HG02973 (cell line): Measurements from ENCODE around the gene KCNJ10.
"Not testable (repeated sequence)": the region's sequence is repeated elsewhere in the genome, so short reads cannot be mapped to it uniquely, and the experiment has no call there.

Source experiments
- ATAC-seq: cut with Tn5 transposase; IDR thresholded peaks from one replicate; pipeline ENCODE4 v1.9.1; 2021; ENCODE audit warnings: moderate library complexity; ENCODE audit not compliant: unreplicated experiment

The KCNJ10 gene

DNA sequence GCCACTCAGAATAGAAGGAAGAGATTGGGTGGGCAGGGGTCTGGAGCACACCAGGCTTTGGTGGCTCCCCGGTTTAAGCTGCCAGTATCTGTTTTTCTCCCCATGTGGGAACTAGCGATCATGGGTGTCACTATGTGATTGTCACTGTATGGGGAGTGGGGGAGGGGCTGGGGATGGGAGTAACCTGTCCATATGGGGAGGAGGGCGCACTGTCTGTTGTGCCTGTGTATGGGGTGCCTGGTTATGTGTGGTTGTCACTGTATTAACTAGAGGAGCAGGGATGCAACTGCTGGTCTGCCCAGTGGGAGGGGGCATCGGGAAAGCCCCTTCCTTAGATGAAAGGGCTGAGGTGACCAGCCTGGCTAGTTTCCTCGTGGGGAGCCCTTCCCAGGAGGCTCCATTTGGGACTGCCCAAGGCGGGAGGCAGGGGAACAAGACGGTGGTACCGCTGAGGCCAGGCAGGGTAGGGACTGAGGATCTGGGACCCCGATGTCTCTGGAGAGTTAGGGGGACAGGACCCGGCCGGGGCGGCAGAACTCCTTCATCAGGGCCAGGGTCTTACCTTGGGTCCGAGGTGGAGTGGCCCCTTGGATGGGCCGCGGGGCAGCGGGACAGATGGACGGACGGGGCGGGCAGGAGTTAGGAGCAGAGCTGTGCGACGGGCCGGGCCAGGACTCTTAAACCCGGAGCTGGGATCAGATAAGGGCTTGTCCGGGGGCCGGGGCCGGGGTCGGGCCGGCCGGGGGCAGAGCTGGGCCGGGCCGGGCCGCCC, at the start of gene KCNJ10:
Gene KCNJ10, minus strand, starts transcription at position 701 of the 772 bp plus-strand sequence. CDS start 27,628 bp downstream, outside the sequence.
- ATAC-seq, result no peak

DNA sequence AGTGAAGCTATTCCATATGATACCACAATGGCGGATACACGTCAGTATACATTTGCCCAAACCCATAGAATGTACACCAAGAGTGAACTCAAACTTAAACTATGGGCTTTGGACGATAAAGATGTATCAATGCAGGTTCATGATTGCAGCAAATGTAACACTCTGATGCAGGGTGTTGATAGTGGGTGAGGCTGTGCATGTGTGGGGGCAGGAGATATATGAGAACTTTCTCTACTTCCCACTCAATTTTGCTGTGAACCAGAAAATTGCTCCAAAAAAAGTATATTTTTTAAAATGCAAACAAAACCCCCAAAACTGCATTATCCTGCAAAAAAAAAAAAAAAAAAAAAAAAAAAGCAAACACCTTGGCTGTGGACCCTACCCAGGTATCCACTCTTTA, 49.0 kb upstream of the KCNJ10 start:
- no peak for ATAC-seq

DNA sequence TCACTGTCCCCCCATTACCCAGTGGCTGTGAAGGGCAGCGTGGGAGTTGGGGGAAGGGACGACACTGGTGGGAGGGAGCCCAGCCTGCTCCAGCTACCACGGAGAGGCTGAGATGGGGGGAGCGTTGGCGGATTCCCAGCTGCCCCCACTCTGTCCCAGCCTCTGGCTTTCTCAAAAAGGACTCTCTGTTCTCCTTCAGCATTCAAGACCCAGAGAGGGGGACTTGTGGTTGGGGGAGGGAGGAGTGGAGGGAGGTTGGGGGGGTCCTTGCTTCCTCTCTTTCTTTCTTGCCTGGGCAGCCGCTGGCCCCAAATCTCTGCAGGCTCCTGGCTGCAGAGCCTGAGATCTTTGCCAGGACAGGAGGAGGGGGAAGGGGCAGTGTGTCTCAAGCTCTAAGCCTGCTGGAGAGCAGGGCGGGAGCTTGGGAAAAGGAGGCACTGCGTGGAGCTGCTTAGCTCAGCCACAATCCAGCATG, 47.8 kb upstream of the KCNJ10 start:
- no peak for ATAC-seq

DNA sequence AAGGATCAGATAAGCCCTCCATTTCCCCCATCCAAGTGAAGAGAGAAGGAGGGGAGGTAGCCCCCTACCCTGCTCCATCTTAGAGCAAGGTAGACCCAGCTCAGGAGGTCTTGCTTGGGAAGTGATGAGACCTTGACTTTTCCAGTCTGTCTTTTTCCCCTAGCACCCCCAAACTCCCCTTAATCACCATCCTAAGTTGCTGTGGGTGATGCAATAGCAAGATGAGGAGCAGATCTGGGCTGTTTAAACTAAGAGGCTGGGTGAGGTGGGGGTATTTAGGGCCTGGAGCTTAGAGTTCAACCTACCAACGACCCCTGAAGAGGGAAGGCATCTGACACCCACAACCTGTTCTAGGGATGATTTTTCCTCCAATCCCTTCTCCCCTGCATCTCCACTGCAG, 47.3 kb upstream of the KCNJ10 start:
- no peak for ATAC-seq

DNA sequence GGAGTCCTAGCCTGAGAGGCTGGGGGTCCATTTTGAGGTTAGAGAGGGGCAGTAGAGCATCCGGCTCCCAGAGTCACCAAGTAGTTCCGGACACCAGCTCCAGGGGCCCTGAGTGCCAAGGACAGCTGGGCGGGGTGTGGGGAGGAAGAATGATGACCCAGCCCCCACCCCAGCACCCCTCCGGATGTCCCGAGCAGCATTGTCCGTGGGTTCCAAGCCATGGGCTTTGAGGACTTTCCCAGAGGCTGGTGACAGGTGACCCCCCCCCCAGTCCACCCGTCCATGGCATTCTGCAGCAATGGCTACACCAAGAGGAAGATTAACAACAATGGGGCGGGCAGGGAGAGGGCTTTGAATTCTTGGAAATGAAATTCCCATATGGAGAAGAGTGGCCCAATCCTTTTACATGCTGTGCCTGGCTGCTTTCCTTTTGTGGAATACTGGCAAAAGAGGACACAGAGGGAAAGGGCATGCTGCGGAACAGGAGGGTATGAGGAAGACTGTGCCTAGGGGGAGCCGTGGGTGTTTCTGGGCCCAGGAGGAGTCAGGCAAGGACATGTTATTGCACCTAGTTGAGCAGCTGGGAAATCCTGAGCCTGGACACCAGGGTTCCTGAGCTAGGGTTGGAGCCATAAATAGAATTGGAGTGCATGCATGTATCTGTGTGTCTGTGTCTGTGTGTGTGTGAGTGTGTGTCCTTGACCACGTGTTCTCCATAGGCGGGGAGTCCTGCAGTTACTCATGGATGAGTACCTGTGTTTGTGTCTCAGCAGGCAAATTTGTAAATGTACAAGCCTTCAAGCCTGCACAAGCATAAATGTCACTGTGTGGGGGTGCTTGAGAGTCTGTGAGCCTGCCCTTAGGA, 46.6 kb upstream of the KCNJ10 start:
- no peak for ATAC-seq

DNA sequence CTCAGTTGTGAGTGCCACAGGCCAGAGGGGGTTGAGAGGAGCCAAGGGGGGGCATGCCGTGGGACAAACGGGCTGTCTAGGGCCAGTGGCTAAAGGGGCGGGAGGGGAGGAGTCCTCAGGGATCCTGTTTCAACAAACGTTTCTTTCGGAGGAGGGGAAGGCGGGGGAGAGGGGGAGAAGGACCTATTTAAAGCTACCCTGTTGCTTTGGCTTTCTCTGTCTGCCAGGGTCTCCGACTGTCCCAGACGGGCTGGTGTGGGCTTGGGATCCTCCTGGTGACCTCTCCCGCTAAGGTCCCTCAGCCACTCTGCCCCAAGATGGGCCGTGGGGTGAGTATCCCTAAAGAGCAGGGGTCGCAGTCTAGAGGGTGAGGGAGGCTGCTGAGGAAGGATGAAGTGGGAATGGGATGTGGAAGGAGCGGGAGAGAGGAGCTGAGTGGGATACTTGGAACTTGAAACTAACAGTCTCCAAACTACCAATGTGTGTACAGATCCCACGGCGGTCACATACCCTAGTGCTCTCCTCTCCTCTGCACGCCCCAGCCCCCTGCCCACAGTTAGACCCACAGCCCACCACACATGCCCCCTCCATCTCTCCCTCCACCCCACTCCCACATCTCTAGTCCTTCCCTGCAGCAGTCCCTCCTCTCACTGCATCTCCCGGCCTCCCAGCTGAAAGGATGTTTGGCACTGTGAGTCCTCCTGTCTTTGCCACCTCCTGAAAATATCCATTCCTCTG, 45.8 kb upstream of the KCNJ10 start, which contains the start of gene ATP1A2:
Gene ATP1A2, plus strand, starts transcription at position 215 of the 738 bp plus-strand sequence. Its CDS starts 103 bp downstream, at position 318.
- ATAC-seq, result no peak

DNA sequence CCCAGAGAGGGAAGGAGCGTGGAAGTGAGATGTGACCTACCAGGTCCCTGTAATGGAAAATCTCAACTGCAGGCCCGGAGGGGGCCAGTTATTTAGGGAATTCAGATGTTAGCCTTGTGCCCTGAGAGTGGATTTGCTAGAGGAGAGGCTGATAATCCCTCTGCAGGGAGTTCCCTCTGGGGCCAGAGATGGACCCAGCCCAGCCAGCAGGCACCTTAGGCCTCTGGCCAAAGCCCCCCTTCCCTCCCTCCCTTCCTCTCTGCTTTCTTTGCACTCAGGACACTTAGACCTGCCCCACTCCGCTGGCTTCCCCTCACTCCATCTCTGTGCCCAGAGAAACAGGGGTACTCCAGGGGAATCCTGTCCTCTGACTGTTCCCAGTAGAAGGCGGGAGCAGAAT, 44.1 kb upstream of the KCNJ10 start:
- no peak for ATAC-seq

DNA sequence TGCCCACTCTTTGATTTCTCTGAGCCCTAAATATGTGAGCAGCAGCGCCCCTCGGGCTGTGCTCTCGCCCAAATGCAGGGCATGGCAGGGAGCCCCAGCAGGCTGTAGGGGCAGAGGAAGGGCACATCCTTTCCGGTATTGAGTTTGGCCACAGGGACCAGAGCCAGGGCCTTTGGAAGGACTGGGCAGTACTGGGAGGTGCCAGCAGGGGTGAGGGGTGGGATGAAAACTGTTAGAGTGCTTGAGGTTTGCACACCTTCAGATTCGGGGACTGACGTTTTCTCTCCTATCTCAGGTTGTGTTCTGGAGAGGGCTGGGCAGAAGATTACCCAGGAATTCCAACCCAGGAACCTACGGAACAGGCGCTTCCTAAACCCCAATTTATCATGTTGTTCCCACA, 43.4 kb upstream of the KCNJ10 start:
- no peak for ATAC-seq

DNA sequence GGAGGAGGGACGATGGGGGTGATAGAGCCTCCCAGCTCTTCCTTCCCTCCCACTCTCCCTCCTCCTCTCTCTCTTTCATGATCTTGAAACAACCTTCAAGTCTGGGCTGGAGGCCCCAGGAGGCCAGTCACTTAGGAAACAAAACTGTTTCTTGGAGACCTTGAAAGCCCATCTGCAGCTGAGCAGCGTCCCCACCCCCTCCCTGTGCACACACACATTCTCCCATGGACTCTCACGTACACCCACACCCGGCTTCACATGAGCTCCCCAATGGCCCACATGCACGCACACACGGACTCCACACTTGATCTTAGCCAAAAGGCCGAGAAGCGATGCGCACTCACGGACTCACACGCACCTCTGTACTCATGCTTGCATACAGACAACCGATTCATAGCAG, 42.4 kb upstream of the KCNJ10 start:
- ATAC-seq, result no peak

DNA sequence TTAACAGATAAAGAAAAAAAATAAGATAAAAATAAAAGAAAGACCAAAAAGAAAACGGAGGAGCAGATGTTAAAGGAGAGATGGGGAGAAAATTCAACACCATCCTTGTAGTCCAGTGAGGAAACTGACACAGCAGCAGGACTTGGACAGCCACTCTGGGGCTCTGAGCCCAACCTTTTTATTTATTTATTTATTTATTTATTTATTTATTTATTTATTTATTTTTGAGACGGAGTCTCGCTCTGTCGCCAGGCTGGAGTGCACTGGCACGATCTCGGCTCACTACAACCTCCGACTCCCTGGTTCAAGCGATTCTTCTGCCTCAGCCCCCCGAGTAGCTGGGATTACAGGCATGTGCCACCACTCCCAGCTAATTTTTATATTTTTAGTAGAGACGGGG, 41.5 kb upstream of the KCNJ10 start:
- not testable (repeated sequence) for ATAC-seq

DNA sequence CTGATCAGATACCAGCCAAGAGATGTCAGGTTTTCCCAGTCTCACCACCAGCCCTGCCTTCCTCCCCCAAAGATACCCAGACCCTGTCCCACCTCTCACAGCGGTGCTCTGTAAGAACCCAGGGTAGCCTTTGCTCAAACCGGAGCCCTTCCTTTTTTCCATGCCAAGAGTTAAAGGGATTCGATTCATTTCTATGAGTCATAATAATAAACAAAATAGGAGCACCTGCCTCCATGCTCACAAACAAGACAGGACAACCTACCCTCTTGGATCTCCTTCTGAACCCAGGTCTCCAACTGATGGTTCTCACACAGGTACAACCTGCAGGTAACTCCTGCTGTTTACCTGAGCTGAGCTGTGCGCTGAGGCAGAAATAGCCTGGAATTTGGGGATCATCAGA, 39.7 kb upstream of the KCNJ10 start:
- no peak for ATAC-seq

DNA sequence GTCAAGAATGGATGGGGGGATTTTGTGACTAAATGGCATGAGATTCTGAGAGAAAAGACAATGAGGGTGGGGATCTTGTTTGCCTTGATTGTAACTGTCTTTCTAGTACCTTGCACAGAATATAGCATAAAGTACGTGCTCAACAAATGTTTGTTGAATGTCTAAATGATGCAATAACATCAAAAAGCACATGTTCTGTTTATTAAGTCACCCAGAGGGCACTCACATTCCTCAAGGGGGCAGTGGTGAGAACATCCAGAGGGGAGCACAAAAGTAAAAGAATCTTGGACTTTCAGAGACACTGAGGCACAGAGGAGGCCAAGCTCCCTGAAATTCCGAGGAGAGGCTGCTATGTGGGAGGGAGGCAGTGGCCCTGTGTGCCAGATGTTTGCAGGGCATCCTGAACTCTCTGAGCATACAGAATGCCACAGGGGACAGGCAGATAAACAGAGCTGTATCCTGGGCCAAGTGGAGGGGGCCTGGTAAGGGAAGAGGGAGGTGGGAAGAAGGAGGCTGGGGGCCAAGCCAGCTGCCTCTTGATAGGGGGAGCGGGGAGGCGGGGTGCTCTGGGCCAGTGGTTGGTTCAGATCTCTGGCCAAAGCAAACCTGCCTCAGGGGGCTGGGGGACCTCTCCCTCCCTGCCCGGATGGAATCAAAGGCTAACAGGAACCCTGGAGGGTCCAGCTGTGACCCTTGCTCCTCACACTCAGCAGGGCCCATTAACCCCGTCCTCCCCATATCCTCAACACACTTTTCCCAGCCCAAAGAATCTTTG, 39.1 kb upstream of the KCNJ10 start:
- no peak for ATAC-seq

DNA sequence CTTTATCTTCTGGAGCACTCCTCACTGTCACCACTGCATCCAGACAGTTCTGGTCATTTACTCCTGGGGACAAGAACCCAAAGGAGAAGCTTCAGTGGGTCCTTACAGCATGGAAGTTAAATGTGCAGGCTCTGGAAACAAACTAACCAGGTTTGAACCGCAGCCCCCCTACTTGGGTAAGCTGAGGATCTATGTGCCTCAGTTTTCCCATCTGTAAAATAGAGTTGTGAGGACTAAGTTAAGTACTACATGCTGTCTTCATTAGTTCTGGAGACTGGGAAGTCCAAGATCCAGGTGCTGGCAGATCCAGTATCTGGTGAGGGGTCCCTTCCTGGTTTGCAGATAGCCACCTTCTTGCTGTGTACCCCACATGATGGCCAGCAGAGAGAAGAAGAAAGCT, 37.6 kb upstream of the KCNJ10 start:
- ATAC-seq, result no peak

DNA sequence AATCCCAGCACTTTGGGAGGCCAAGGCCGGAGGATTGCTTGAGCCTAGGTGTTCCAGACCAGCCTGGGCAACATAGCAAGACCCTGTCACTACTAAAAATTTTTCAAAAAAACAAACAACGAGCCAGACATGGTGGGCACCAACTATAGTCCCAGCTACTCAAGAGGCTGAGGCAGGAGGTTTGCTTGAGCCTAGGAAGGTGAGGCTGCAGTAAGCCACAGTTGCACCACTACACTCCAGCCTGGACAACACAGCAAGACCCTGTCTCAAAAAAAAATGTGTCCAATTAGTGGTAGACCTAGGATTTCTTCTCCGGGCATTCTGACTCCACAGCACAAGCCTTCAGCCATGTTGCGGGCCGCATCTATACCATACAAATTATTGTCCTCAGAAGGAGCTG, 35.2 kb upstream of the KCNJ10 start:
- ATAC-seq, result no peak

DNA sequence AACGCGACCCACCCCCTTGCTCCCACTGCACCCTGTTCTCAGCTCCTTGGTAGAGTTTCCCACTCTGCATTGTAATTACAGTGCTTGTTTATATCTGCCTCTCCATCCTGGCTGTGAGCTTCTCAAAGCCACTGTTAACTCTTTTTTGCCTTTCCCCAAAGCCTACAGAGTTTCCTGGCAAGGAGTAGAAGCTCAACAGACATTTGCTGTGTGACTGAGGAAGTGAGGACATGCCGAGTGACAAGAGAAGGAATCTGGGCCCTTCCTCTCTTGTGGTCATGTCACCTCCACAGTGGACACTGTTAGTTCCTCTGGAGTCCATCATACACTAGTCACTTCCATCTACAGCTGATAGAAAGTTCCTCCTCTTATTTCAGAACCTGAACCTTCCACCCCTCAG, 34.5 kb upstream of the KCNJ10 start:
- ATAC-seq, result no peak

DNA sequence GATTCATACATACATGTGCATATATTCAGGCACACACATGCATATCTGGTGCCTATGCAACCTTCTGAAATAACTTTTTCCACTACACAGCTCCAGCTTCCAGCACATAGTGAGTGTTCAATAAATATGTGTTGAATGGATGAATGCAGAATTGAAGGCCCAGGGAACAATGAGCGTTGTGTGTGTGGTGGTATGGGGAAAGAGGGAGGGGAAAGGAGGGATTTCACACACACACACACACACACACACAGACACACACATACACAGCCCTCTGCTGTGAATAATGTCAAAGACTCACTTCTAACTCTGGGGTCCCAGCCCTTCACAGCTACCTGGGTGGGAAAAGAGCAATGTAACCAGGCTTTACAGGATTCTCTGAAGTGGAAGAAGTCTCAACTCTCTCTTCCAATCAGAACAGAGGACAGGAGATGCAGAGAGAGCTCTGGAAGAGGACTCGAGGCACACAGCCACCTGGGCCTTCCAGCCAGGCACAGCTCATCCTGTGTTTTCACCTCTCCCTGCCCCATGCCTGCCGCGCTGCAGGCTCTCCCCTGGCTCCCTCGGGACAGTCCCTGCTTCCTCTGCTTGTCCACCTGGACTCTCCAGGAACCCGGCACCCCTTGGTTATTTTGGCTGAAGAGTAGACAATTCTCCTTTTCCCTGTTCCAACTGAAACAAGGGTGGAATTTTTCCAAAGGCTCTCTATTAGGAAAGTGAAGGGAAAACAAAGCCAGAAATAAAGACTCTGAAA, 33.9 kb upstream of the KCNJ10 start:
- no peak for ATAC-seq

DNA sequence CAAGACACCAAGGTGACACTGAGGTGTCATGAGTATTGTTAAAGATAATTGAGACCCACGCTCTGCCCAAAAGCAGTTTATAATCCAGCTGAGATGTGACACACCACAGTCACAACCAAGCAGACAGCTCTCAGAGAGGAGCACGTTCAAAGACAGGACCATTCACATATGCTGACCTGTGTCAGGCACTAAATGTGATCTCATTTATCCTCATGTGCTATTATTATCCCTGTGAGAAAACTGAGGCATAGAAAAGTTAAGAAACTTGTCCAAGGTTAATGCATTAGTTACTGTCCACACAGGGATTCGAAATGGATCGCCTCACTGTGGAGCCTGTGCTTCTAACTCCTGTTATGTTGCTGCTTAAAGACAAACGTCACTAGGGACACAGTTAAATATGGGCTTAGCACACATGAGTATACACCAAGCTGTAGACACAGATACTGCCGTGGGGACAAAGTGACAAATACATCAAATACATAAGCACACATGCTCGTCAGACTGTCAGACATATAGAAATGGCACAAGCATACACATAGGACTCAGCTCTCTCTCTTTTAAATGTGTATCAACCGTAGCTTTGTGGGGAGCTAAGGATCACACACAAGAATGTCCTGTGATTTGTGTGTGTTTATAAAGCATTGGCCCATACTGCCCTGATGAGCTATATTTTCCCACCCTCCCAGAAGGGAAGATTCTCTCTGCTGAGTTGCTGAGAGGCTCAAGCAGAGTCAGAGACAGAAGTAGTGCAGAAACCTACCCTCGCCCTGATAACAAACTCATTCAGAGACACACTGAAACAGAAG, 32.0 kb upstream of the KCNJ10 start:
- ATAC-seq, result no peak

DNA sequence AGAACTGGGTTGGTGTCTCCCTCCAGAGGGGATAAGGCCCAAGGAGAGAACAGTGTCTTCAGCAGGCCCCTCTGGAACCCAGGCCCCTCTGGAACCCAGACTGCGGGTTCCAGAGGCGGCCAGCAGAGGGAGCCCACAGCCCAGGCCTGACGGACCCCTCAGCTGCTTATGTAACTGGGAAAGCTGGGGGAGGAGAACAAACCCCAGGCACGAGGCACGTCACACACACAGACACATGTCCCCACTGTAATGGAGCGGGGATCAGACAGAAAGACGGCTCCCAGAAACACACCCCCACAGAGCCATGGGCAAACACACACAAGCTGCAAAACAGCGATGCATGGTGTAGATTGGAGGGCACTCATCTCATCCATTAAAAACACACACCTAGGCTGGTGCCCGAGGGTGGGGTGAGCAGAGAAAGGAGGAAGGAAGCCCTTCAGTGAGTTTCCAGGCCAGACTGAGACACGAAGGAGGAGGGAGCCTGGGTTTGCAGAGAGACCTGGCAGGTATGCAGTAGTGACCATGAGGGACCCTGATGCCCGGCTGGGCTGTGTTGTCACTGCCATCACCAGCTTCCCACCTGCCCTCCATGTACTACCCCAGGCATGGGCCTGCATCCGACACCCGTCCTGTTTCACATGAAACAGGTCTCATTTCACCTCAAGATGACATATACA, 31.2 kb upstream of the KCNJ10 start:
- no peak for ATAC-seq
